IPS-15b (cell line): ENCODE results near the gene NUCKS1.

Experiments
- H3K27me3 ChIP-seq: one replicate; pipeline ENCODE4 v1.6.1; 2013; ENCODE audit warnings: low read length; ENCODE audit not compliant: control insufficient read depth, insufficient read depth
- H3K36me3 ChIP-seq: one replicate; pipeline ENCODE4 v1.6.1; 2013; ENCODE audit warnings: low read length; ENCODE audit not compliant: control insufficient read depth, insufficient read depth
- H3K4me1 ChIP-seq: one replicate; pipeline ENCODE4 v1.6.1; 2013; ENCODE audit warnings: mild to moderate bottlenecking, low read length; ENCODE audit not compliant: control insufficient read depth, insufficient read depth
- H3K4me3 ChIP-seq: one replicate; pipeline ENCODE4 v1.5.1; 2013; ENCODE audit warnings: low read depth, low read length
- H3K9ac ChIP-seq: one replicate; pipeline ENCODE4 v1.6.1; 2013; ENCODE audit warnings: low read depth, mild to moderate bottlenecking, low read length
- H3K9me3 ChIP-seq: one replicate; pipeline ENCODE4 v1.6.1; 2013; ENCODE audit warnings: mild to moderate bottlenecking, low read length; ENCODE audit not compliant: control insufficient read depth, insufficient read depth

NUCKS1 gene

GRCh38 chr1:205783433-205783795, 33.4 kb upstream of the NUCKS1 start:
- Histone ChIP-seq H3K4me3 (no peak overlapping the region), H3K27me3 (no peaks in the 10 kb centered on the region), H3K9me3 (no peaks in the 10 kb centered on the region), H3K4me1 (no peaks in the 10 kb centered on the region), H3K36me3 (no peaks in the 10 kb centered on the region), H3K9ac (no peak overlapping the region)

DNA sequence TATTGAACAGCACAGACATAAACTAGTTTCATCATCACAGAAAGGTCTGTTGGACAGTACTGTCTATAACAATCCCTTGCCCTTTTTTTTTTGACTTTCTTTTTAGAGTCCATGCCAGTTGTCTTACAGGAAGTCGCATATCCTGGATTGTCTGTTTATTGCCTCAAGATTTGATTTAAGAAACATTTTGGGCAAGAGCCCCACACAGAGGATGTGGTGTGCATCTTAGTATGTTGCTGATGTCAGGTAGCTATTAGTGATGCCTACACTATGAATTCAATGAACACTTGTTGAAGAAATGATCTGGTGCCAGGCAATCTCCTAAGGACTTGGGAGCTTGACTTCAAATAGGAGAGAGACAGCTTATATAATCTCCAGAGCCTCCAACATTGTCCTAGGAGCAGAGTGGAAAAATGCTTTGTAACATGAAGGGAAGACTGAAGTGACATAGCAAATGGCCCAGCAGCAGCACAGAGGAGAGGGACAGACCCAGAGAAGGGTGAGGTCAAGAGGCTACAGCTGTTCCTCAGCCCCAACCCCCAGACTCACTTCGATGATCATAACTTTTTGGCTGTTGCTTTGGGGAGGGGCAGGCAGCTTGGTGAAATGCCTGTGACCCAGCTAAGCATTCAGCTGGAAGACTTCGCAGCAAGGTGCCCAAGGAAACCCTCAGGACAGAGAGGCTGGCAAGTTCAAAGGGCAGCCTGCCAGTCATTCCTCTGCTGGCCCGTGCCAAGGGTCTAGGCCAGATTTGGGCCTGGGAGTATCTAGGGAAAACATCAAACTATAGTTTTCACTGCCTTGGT, 32.8 kb upstream of the NUCKS1 start:
- H3K9ac ChIP-seq, result no peak overlapping the region
- no peaks in the 10 kb centered on the region for H3K36me3 ChIP-seq
- no peaks in the 10 kb centered on the region for H3K27me3 ChIP-seq
- H3K4me3 ChIP-seq, result no peak overlapping the region
- H3K4me1 ChIP-seq, result no peaks in the 10 kb centered on the region
- no peaks in the 10 kb centered on the region for H3K9me3 ChIP-seq

- Histone ChIP-seq H3K4me1 (no peaks in the 10 kb centered on the region), H3K36me3 (no peaks in the 10 kb centered on the region), H3K27me3 (peaks cover 12% of the 10 kb centered on the region), H3K9me3 (no peaks in the 10 kb centered on the region), H3K9ac (no peak overlapping the region), H3K4me3 (no peak overlapping the region)
These were observed 30.4 kb upstream of the NUCKS1 start for GRCh38 chr1:205780335-205780734.

GRCh38 chr1:205777994-205778393, 28.0 kb upstream of the NUCKS1 start:
- Histone ChIP-seq H3K4me1 (peaks cover 5% of the 10 kb centered on the region), H3K9ac (no peak overlapping the region), H3K9me3 (no peaks in the 10 kb centered on the region), H3K27me3 (peaks cover 25% of the 10 kb centered on the region), H3K36me3 (no peaks in the 10 kb centered on the region), H3K4me3 (no peak overlapping the region)

DNA sequence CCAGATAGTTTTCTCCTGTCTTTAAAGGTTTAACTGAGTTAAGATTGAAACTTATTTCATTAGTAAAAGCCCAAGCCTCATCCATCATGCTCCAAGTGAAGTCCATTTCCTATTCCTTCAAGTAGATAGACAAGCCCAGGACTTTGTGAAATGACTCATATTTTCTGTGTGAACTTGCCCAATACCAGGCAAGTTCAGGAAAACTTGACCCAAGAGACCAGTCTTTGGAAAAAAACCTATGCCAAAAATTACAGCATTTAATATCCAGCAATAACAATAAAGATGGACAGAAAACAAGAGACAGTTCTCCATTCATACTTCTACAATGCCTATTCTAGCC, 25.7 kb upstream of the NUCKS1 start:
- Histone ChIP-seq H3K27me3 (peaks cover 25% of the 10 kb centered on the region), H3K9me3 (no peaks in the 10 kb centered on the region), H3K36me3 (no peaks in the 10 kb centered on the region), H3K4me1 (peaks cover 5% of the 10 kb centered on the region), H3K4me3 (peak overlapping the region; percentile 95), H3K9ac (no peak overlapping the region)

GRCh38 chr1:205775015-205775716, 25.2 kb upstream of the NUCKS1 start, which contains the start of gene RAB29:
RAB29 (minus strand) TSS chr1:205775482; CDS start chr1:205774956, 526 bp downstream.
- no peaks in the 10 kb centered on the region for H3K9me3 ChIP-seq
- H3K4me1 ChIP-seq, result peaks cover 5% of the 10 kb centered on the region
- H3K27me3 ChIP-seq, result peaks cover 25% of the 10 kb centered on the region
- H3K9ac ChIP-seq, result peak within 1 kb of the TSS; percentile 50
- no peaks in the 10 kb centered on the region for H3K36me3 ChIP-seq
- peak within 1 kb of the TSS; percentile 95 for H3K4me3 ChIP-seq

- Histone ChIP-seq H3K9me3 (no peaks in the 10 kb centered on the region), H3K4me1 (peaks cover 5% of the 10 kb centered on the region), H3K27me3 (peaks cover 25% of the 10 kb centered on the region), H3K9ac (peak overlapping the region; percentile 50), H3K4me3 (peak overlapping the region; percentile 95), H3K36me3 (no peaks in the 10 kb centered on the region)
These were observed 24.4 kb upstream of the NUCKS1 start for GRCh38 chr1:205774198-205775014.

- Histone ChIP-seq H3K4me3 (no peak overlapping the region), H3K9ac (no peak overlapping the region), H3K4me1 (peaks cover 5% of the 10 kb centered on the region), H3K9me3 (no peaks in the 10 kb centered on the region), H3K27me3 (peaks cover 25% of the 10 kb centered on the region), H3K36me3 (no peaks in the 10 kb centered on the region)
These were observed 22.6 kb upstream of the NUCKS1 start for GRCh38 chr1:205772607-205773032.

DNA sequence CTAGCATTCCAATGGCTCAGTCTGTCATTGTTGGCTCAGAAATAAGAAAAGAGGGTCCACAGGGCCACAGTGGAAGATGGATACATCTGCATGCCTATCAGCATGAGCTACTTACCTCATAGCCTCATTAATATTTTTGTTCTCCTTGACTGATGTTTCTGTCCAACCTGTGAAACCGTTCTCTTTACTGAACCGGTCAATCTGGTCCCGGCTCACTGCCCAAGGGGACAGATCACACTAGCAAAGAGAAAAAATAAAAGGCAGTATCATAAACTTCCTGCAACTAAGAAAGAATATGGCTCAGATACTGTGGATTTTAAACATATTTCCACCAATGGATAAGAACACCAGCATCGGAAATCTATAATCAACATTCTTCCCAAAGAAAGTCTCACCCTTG, 20.6 kb upstream of the NUCKS1 start:
- Histone ChIP-seq H3K4me1 (peaks cover 5% of the 10 kb centered on the region), H3K27me3 (peaks cover 16% of the 10 kb centered on the region), H3K9me3 (no peaks in the 10 kb centered on the region), H3K9ac (no peak overlapping the region), H3K36me3 (no peaks in the 10 kb centered on the region), H3K4me3 (no peak overlapping the region)

DNA sequence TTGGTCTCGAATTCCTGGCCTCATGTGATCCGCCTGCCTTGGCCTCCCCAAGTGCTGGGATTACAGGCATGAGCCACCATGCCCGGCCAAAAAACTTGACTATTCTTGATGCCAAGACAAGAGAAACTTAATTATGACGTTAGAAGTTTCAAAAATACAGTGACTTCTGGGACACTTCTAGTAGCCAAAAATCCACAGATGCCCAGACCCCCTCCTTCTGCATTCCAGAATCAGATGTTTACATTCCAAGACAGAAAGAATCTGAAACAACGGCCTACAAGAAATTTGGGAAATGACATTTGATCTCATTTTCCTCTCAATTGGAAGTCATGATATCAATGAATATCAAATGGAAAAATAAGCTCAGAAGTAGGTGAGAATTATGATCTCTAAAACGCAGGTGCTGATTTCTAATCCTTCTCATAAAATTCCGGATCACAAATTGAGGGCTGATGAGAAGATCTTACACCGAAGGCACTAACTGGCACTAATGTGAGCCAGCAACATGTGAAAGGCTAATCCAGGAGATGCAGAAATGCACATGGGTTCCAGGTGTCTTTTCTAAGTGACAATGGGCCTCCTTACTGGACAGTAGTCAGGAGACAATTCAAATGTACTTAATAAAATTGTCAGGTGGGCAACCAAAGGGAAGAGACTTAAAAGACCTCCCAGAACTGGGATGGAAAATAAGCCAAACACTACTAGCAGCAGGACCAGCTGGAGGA, 19.8 kb upstream of the NUCKS1 start:
- no peak overlapping the region for H3K4me3 ChIP-seq
- peaks cover 12% of the 10 kb centered on the region for H3K27me3 ChIP-seq
- H3K36me3 ChIP-seq, result no peaks in the 10 kb centered on the region
- no peaks in the 10 kb centered on the region for H3K9me3 ChIP-seq
- H3K9ac ChIP-seq, result no peak overlapping the region
- H3K4me1 ChIP-seq, result peaks cover 5% of the 10 kb centered on the region

DNA sequence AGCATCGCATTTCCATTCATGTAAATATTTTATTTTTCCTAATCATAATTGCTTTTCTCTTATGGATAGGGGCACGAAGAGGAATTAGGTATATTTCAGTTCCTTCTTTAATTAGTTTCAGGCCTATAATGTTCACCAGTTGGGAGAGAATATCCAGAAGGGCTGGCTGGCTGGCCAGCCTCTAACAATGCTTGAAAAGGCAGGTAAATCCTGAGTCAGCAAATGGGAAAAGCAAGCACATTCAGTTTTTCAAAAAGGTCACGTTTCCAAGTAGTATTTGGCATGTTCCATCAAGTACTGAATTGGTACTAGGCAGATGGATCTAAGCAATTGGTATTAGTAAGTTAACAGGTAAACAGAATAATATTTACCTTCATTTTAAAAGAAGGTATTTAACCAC, 17.3 kb upstream of the NUCKS1 start:
- Histone ChIP-seq H3K36me3 (no peaks in the 10 kb centered on the region), H3K9me3 (no peaks in the 10 kb centered on the region), H3K4me1 (no peaks in the 10 kb centered on the region), H3K27me3 (no peaks in the 10 kb centered on the region), H3K9ac (no peak overlapping the region), H3K4me3 (no peak overlapping the region)
